Measurements from ENCODE around the gene JDP2.

Gene JDP2

DNA sequence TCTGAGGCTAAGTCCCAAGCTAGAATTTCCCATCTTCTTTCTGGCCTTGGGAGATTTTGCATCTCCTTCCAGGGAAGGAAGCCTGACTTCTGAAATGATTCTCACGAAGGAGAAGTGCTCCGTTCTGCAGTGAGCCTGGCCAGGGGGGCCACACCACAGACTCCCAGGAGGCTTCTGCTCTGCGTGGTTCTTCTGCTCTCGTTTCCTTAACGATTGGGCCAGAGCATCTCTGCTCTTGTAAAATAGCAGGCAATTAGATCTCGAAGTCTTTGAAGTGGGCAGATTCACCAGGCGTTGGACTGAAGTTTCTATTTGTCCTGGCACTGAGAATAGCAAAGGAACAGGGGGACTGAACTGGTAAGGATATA is 87.8 kb downstream of the JDP2 start:
- Histone ChIP-seq H3K4me2 (peak overlapping the region; percentile 97), H3K27ac (peak overlapping the region; percentile 66), H3K9ac (peak overlapping the region; percentile 52; the same call in 1 of the 2 replicates), H4K20me1 (no peaks in the 10 kb centered on the region), H3K4me1 (peaks cover 40% of the 10 kb centered on the region), H3K9me3 (peaks cover 12% of the 10 kb centered on the region), H3K4me3 (peak overlapping the region; percentile 62), H3K36me3 (no peaks in the 10 kb centered on the region), H3K27me3 (no peaks in the 10 kb centered on the region)
- TF ChIP-seq Cebpa-rat (IDR thresholded peaks at IDR 0.05) = no peak

DNA sequence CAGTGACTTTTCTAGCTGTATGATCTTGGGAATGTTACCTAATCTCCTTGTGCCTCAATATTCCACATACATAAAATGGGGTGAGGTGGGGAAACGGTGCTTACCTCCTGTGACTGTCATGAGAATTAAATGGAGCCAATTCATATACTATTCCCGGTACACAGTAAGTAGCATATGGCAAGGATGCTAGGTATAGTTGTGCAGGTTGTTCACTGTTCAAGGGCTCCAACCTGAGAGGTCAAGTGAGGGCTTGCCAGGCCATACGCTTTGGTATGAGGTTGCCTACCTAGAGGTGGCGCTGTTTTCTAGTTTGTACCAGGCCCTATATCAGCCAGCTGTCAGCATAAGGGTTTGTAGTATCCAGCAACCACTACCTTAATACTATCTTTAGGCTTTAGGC is 90.8 kb downstream of the JDP2 start:
- no peaks in the 10 kb centered on the region for H3K27me3 ChIP-seq
- H3K27ac ChIP-seq = no peak overlapping the region
- peaks cover 68% of the 10 kb centered on the region for H3K4me1 ChIP-seq
- H4K20me1 ChIP-seq = no peaks in the 10 kb centered on the region
- TF ChIP-seq Cebpa-rat (IDR thresholded peaks at IDR 0.05) = no peak
- H3K4me2 ChIP-seq = no peak overlapping the region
- no peaks in the 10 kb centered on the region for H3K9me3 ChIP-seq
- H3K4me3 ChIP-seq = no peak overlapping the region
- H3K36me3 ChIP-seq = no peaks in the 10 kb centered on the region
- no peak overlapping the region for H3K9ac ChIP-seq

GRCh38 chr14:75519394-75519793 is 91.6 kb downstream of the JDP2 start:
- H3K27ac ChIP-seq = no peak overlapping the region
- H3K36me3 ChIP-seq = no peaks in the 10 kb centered on the region
- H3K4me1 ChIP-seq = peaks cover 69% of the 10 kb centered on the region
- no peaks in the 10 kb centered on the region for H3K9me3 ChIP-seq
- H3K27me3 ChIP-seq = no peaks in the 10 kb centered on the region
- H3K4me3 ChIP-seq = no peak overlapping the region
- H4K20me1 ChIP-seq = no peaks in the 10 kb centered on the region
- no peak overlapping the region for H3K9ac ChIP-seq
- TF ChIP-seq Cebpa-rat (IDR thresholded peaks at IDR 0.05) = no peak
- H3K4me2 ChIP-seq = no peak overlapping the region

DNA sequence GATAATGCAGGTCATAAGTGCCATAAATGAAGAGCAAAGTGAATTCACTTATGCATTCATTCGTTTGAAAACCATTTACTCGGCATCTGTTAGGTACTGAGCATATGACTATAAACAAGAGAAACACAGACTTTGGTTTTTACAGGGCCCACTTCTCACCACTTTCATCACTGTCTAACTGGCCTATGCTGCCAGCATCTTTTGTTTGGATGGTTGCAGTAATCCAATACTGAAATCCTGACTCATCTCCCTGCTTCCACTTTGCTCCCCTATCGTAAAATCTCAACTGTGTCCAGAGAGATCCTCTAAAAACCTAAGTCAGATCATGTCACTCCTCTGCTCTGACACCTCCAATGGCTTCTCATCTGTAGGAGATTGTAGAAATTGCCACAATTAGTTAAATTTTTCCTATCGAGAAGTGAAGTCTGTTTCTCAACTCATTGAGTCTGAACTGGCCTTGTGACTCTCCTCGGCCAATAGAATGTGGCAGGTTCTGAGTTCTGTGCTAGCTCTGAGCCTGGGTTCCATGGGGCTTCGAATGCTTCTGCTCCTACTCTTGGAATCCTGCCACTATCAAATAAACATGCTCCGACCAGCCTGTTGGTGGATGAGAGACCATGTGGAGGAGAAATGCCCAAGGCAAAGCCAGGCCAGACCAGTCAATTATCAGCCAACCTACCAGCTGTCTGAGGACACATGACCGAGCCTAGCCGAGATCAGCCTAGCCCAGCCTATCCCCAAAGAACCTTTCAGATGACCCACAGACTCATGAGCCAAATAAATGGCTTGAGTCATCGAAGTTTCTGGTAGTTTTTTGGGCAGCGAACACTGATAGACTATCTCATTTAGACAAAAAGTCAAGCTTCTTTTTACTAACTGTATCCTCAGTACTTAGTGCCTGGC is 92.3 kb downstream of the JDP2 start:
- no peak overlapping the region for H3K27ac ChIP-seq
- no peaks in the 10 kb centered on the region for H3K36me3 ChIP-seq
- no peak overlapping the region for H3K9ac ChIP-seq
- peaks cover 67% of the 10 kb centered on the region for H3K4me1 ChIP-seq
- H3K9me3 ChIP-seq = no peaks in the 10 kb centered on the region
- no peaks in the 10 kb centered on the region for H4K20me1 ChIP-seq
- no peak overlapping the region for H3K4me3 ChIP-seq
- no peaks in the 10 kb centered on the region for H3K27me3 ChIP-seq
- H3K4me2 ChIP-seq = no peak overlapping the region
- TF ChIP-seq Cebpa-rat (IDR thresholded peaks at IDR 0.05) = no peak

DNA sequence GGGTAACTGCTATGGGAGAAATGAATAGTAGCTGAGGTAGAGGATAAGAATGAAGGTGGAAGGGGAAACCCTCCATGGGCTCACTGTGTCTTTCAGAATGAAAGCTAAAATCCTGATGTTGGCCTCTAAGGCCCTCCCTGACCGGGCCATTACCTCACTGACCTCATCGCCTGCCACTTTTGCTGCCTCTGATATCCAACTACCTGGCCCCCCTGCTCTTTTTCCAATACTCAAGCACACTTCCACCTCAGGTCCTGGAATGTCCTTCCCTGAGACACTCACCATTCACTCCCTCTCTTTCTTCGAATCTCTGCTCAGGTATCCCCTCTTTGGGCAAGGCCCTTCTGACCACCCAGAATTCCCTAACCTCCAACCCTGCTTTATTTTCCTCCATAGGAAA is 93.0 kb downstream of the JDP2 start:
- peaks cover 59% of the 10 kb centered on the region for H3K4me1 ChIP-seq

DNA sequence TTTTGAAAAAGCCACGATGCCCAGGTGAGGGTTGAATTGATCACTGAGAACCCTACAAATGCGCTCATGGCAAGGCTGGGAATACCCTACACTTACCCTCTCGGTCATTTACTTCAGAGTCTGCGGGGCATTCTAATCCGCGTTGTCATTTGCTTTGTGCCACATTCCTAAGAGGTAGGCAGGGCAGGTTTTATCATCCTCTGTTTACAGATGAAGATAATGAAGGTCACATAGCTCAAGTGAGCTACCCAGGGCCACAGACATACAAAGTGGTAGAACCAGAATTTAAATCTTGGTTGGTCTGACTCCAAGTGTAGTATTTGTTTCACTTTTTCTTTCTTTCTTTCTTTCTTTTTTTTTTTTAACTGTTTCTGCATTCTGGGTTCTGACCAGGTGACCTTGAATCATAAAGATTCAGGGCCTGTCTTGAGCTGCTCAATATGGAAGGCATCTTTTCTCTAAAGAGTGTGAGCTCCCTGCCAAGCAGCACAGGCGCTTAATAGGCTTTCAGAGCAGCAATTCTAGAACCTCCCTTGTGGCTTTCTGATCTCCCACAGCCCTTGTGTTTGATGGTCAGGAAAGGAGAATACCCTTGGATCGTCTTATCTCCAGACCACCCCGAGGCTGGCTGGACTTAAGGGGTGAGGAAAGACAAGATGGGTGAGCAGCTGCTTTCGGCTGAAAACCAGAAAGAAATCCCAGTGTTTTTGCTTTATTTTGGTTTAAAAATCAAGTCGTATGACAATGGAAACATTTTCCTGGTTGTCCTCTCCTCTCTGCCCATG is 93.8 kb downstream of the JDP2 start:
- Histone ChIP-seq H4K20me1 (no peaks in the 10 kb centered on the region), H3K4me2 (peak overlapping the region; percentile 95), H3K27me3 (no peaks in the 10 kb centered on the region), H3K9me3 (no peaks in the 10 kb centered on the region), H3K9ac (peak overlapping the region; percentile 72), H3K4me1 (peaks cover 52% of the 10 kb centered on the region), H3K36me3 (no peaks in the 10 kb centered on the region), H3K27ac (peak overlapping the region; percentile 77), H3K4me3 (peak overlapping the region; percentile 67)
- no peak for TF ChIP-seq Cebpa-rat (IDR thresholded peaks at IDR 0.05)

More for the DNA sequence above, 93.0 kb downstream of the JDP2 start:
- Histone ChIP-seq H3K9ac (no peak overlapping the region), H3K36me3 (no peaks in the 10 kb centered on the region), H4K20me1 (no peaks in the 10 kb centered on the region), H3K4me3 (no peak overlapping the region), H3K4me2 (peak overlapping the region; percentile 95), H3K9me3 (no peaks in the 10 kb centered on the region), H3K27me3 (no peaks in the 10 kb centered on the region), H3K27ac (no peak overlapping the region)
- TF ChIP-seq Cebpa-rat (IDR thresholded peaks at IDR 0.05) = no peak

DNA sequence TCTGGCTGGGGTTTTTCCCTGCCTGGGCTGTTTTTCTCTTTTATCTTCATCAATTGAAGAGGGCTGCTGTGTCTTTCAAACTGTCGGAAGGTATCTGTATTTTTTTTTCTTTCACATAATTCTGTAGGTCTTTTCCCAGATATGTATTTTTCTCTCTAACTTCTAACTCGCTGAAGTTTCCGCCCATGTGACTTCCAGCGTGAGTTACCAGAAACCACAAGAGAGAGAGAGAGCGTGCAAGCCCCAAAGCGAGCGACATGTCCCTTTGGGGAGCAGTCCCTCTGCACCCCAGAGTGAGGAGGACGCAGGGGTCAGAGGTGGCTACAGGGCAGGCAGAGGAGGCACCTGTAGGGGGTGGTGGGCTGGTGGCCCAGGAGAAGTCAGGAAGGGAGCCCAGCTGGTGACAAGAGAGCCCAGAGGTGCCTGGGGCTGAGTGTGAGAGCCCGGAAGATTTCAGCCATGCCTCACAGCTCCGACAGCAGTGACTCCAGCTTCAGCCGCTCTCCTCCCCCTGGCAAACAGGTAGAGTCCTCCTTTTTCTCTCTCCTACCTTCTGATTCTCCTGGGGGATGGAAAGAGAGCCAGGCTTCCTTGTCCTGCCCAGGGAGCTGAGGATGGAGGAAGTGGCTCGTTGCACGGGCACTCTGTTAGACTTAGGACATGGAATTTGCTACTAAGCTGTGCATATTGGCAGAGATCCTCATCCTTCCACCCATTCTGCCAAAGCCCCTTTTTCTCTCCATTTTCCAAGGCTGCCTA is 94.6 kb downstream of the JDP2 start, which contains the start of gene BATF:
Gene BATF (plus strand): TSS at position 246 of the 759 bp plus-strand sequence. CDS start 214 bp downstream, at position 460.
- H3K4me1 ChIP-seq = peaks cover 44% of the 10 kb centered on the region
- no peaks in the 10 kb centered on the region for H3K27me3 ChIP-seq
- H3K9ac ChIP-seq = peak within 1 kb of the TSS; percentile 72
- H3K36me3 ChIP-seq = no peaks in the 10 kb centered on the region
- H4K20me1 ChIP-seq = no peaks in the 10 kb centered on the region
- H3K9me3 ChIP-seq = no peaks in the 10 kb centered on the region
- TF ChIP-seq Cebpa-rat (IDR thresholded peaks at IDR 0.05) = no peak
- peak within 1 kb of the TSS; percentile 67 for H3K4me3 ChIP-seq
- peak within 1 kb of the TSS; percentile 95 for H3K4me2 ChIP-seq
- H3K27ac ChIP-seq = peak within 1 kb of the TSS; percentile 77

DNA sequence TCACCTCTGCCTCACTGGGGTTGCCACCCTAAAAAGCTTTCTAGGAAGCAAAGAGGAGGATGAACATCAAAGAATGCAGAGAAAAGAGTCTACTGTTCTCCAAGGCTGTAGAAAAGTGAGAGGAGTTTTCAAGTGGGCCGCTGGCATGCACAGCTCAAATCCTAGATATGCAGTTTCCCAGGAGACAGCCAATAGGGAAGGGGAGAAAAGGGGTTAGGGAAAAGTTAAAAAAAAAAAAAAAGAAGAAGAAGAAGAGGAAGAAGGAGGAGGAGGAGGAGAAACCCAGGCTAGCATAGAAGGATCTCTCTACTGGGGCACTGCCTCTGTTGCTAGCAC is 95.1 kb downstream of the JDP2 start:
- peak overlapping the region; percentile 77 for H3K27ac ChIP-seq

More for the DNA sequence above, 95.1 kb downstream of the JDP2 start:
- H4K20me1 ChIP-seq = no peaks in the 10 kb centered on the region
- peak overlapping the region; percentile 95 for H3K4me2 ChIP-seq
- peak overlapping the region; percentile 72 for H3K9ac ChIP-seq
- H3K9me3 ChIP-seq = no peaks in the 10 kb centered on the region
- H3K4me1 ChIP-seq = peaks cover 41% of the 10 kb centered on the region
- no peaks in the 10 kb centered on the region for H3K36me3 ChIP-seq
- peak overlapping the region; percentile 67 for H3K4me3 ChIP-seq
- H3K27me3 ChIP-seq = no peaks in the 10 kb centered on the region
- TF ChIP-seq Cebpa-rat (IDR thresholded peaks at IDR 0.05) = no peak
